Erythroblast (primary cell): ENCODE measurements around the gene GON7.

Experiments
- DNase-seq, 2 experiments: peaks; one replicate each; lab custom pipeline; 2025; lab: John Stamatoyannopoulos, UW
- GATA1 ChIP-seq: IDR thresholded peaks from 2 replicates; pipeline ENCODE4 v1.6.1; 2011; ENCODE audit warnings: low read depth, mild to moderate bottlenecking, control low read depth, low read length, moderate library complexity
- POLR2A ChIP-seq: IDR thresholded peaks from 2 replicates; pipeline ENCODE4 v1.6.1; 2011; ENCODE audit warnings: mild to moderate bottlenecking, low read length

The GON7 gene

DNA sequence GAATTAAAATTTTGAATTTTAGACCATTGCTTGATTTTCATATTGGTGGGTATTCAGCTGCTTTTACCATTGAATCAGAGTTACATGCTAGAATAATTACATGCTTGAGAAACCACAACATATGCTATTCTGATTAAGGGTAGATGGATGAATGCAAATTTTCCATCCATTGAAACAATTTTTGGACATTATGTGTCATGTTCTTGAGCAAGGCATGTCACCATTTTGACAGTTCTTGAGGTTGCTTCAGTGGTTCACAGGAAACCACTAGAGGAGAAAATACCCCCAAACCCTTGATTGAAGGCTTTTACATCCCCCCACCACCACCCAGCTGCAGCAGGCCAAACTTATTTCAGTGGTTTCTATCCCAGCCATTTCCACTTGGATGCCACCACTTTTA lies 13.6 kb upstream of the GON7 start:
- no peak for DNase-seq

DNA sequence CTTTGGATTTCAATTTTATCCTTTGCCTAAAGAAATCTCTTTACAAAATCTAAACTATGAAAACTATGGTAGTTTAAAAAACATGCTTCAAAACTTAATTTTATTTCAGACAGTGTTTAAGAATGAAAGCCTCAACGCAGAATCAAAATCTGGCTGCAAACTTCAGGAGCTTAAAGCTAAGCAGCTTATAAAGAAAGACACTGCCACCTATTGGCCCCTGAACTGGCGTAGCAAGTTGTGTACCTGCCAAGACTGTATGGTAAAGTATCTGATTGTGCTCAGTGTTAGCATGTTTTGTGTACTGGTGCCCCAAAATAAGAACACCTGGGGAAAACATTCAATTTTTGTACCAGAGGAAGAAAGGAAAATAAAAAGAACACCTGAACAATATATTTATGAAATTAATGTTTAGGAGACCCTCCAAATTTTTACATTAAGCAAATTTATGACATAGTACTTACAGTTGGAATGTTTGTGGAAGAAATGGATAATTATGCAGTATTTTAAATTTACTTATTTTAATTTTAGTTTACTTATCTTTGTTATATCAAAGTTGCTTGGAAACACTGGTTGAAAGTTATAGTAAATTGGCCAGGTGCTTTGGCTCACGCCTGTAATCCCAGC lies 12.3 kb upstream of the GON7 start:
- peak; percentile 75 to 79 for DNase-seq
- no peak for TF ChIP-seq POLR2A
- no peak for TF ChIP-seq GATA1

More for the DNA sequence above, 13.6 kb upstream of the GON7 start:
- TF ChIP-seq GATA1: no peak
- TF ChIP-seq POLR2A: no peak

DNA sequence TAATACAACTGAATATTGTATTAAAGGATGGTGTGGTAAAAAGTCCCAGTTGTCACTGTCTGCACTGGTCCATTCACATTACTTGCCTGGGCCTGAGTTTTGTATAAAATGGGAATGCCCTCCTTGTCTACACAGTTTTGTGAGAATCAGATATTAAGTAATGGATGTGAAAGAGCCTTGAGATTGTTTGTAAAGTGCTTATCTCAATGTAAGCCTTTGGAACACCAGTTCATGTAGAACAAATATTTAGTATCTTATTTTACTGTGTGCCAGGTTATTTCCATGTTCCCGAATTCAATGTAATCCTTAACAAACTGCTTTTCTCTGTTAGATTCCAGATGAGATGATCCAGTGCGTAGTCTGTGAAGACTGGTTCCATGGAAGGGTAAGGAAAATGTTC lies 7.7 kb upstream of the GON7 start:
- TF ChIP-seq GATA1: no peak
- no peak for TF ChIP-seq POLR2A
- DNase-seq: no peak

GRCh38 chr14:93212432-93212831 lies 5.6 kb upstream of the GON7 start:
- TF ChIP-seq POLR2A (no peak), GATA1 (no peak)
- DNase-seq: no peak

- peak; percentile 78 to 82 for DNase-seq
- TF ChIP-seq POLR2A: peak; percentile 48
- TF ChIP-seq GATA1: no peak
Measured at GRCh38 chr14:93207468-93208308, 823 bp upstream of the GON7 start.

- DNase-seq: no peak
- TF ChIP-seq POLR2A: no peak
- TF ChIP-seq GATA1: no peak
Measured at GRCh38 chr14:93201155-93201704, 5.6 kb downstream of the GON7 start.

DNA sequence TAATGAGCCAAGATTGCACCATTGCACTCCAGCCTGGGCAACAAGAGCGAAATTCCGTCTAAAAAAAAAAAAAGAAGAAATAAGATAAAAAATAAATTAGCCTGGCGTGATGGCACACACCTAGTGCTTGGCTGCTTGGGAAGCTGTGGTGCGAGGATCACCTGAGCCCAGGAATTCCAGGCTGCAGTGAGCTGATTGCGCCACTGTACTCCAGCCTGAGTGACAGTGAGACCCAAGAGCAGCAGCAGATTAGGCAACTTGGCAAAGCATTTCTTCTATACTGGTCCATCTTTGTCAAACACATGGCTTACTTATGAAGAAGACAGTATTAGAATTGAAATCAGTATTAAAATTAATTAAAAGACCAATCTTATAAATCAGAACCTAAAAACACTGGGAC lies 6.3 kb downstream of the GON7 start:
- no peak for DNase-seq
- TF ChIP-seq GATA1 (no peak), POLR2A (no peak)

DNA sequence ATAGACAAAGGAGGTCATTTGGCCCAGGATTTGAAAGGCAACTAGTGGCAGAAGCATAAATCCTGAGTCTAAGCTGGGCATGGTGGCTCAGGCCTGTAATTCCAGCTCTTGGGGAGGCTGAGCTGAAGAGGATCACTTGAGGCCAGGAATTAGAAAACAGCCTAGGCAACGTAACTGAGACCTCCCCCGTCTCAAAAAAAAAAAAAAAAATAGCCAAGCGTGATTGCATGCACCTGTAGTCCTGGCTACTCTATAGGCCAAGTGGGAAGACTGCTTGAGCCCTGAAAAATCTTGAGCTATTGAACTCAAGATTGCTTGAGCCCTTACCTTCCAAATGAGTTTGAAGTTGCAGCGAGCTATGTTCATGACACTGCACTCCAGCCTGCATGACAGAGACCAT lies 7.8 kb downstream of the GON7 start:
- no peak for TF ChIP-seq GATA1
- TF ChIP-seq POLR2A: no peak
- no peak for DNase-seq

DNA sequence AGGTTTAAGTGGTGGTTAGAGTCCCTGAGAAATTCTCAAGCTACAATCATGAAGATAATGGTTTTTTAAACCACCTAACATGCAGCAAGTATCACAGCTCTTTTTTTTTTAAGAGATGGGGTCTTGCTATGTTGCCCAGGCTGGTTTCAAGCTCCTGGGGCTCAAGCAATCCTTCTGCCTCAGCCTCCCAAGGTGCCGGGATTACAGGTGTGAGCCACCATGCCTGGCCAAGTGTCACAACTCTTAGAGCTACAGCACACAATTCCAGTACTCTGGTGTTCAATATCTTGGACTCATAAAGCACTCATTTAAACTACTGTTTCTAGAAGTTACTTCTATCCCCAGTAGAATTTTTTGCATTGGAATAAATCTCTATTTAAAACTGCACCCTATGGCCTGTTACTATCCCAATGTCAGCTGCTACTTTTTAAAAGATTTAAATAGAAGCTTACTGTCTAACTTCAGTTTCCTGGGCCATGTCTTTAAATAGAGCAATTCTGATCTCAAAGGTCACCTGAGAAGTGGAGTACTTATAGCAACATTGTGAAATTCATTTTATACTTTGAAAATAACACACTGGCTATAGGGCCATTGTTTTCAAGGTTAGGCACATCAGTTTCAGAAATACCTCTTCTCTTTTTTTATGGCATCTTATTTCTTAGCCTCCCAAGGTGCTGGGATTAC lies 11.4 kb downstream of the GON7 start:
- TF ChIP-seq POLR2A: no peak
- no peak for DNase-seq

GRCh38 chr14:93186956-93187355 lies 19.9 kb downstream of the GON7 start:
- DNase-seq: no peak
- TF ChIP-seq GATA1 (no peak), POLR2A (no peak)

DNA sequence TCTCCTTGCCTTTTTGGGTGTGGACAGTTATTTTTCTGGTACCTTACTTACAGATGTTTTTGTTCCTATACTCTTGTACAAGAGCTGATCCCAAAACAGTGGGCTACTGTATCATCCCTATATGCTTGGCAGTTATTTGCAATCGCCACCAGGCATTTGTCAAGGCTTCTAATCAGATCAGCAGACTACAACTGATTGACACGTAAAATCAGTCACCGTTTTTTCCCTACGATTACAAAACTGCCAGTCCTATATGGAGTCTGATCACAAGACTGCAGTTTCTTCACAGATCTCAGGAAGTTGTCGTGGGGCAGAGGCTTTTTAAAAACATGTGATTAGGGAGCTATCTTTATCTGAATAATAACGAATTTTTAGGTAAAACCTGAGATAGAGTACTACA lies 20.4 kb downstream of the GON7 start:
- TF ChIP-seq POLR2A (no peak), GATA1 (no peak)
- DNase-seq: peak; percentile 16 to 25

GRCh38 chr14:93185349-93185720 lies 21.5 kb downstream of the GON7 start:
- no peak for DNase-seq

DNA sequence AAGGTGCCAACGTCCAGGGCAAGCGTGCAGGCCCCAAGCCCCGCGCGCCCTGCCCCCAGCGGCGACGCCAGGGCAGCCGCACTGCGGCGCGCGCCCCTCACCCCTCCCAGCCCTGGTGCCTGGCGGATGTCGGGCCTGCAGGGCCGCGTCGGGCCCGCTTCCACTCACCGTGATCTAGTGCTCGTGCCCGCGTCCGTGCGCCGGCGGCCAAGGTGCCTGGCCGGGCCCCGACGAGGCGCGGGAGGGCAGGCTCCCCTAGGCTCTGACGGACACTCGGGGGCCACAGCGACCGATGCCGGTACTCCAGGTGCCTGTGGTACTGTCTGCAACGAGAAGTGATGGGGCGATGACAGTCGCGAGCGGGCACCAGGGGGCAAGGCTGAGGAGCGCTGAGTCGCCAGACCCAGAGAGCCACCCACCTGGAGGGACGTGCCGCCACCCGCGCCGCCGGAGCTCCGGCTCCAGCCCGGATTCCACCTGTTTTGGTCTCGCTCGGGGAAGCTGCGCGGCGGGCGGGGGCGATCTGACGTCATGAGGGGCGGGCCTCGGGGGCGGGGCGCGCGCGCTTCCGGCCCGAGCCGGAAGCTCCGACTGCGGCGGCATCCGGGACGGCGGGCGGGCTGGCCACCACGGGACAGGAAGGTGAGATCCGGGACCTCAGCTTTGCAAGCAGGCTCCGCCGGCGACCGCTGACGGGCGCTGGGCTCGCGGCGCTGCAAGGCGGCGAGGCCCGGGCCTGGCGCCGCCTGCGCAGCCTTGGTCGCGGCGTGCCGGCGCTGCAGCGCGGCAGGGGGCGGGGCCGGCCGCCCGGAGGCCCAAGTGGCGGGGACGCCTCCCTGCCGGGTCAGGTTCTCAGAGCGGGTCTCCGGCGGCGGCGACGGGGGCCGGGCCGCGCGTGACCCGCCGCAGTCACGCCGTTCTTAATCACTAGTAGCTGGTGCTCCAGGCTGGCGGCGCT lies 22.2 kb downstream of the GON7 start, which contains the start of the genes LYSET and MOAP1:
TSS of gene LYSET (plus strand) at position 927 of the 958 bp plus-strand sequence. CDS start 89 bp downstream, outside the sequence.
TSS of gene MOAP1 (minus strand) at position 507 of the 958 bp plus-strand sequence. CDS start 655 bp downstream, outside the sequence.
- peak; percentile 89 to 94 for DNase-seq
- TF ChIP-seq POLR2A (peak; percentile 78), GATA1 (no peak)

More at GRCh38 chr14:93185349-93185720, 21.5 kb downstream of the GON7 start:
- no peak for TF ChIP-seq POLR2A
- no peak for TF ChIP-seq GATA1
